ELF-1 (cell line): Measurements from ENCODE around the gene PTGES2.
A peak's percentile ranks its signal among the peaks of the same experiment; 100 is the strongest.

ENCODE experiments used
- DNase-seq: peaks from one replicate; pipeline ENCODE4 v3.0.0-alpha.2; 2016; ENCODE audit warnings: low read depth, low spot score

The PTGES2 gene

DNA sequence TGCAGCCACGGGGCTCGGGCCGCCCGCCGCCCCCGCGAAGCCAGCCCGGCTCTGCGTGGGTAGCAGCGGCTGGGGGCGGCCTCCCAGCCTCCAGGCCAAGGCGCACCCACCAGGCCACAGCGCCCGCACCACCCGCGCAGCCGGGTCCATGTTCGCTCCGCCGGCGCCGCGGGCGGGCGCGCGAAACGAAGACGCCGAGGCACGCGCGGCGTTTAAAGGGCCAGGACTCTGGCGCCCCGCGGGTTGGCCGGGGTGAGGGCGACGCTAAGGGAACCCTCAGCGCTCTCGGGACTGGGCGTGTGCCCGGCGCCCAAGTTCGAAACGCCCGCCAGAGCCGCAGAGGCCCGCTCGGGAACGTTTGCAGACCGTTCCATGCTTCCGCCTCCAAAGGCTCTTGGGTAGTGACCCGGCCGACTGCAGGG lies at the start of gene PTGES2:
TSS of gene PTGES2 (minus strand) at position 162 of the 422 bp plus-strand sequence. CDS start at position 150, 12 bp downstream.
- no peak for DNase-seq

DNA sequence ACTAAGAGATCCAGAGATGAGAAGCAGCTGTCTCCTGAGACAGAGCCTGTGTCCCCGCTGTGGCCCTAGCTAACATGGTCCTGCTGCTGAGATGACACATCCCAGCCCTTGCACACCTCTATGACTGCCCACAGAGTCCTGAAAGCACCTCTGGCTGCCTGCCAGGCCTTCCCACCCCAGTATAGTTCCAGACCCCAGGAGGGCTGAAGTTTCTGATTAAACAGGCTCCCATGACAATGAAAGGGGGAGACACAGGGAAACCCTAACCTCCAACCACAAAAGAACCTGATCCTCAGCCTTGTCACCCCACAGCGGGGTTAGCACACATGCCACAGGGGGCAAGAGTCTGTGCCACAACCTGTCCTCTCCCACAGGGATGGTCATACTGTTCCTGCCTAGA lies 48.2 kb upstream of the PTGES2 start:
- no peak for DNase-seq

- no peak for DNase-seq
Measured at GRCh38 chr9:128175102-128175563, 47.6 kb upstream of the PTGES2 start.

DNA sequence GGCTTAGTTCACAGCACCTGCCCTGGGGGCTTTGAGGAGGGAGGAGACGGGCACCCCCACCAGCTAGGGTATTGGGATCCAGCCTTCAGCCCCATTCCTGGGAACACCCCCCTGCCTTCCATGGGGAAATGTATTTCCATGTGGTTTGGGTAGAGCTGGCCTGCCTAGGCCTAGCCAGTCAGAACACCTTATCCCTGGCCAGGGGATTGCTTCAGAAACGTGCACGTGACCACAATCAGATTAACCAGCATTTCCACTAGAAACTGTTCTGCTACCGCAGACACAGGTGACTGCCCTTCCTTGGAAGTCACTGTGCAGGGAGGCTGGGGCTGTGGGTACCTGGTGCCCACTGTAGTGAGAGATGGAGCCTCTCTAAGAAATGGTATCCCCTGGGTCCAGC lies 46.5 kb upstream of the PTGES2 start:
- no peak for DNase-seq

- DNase-seq = no peak
Measured at GRCh38 chr9:128169925-128170324, 42.4 kb upstream of the PTGES2 start.

- no peak for DNase-seq
Measured at GRCh38 chr9:128169492-128169891, 42.0 kb upstream of the PTGES2 start.

- DNase-seq = no peak
Measured at GRCh38 chr9:128168731-128169308, 41.3 kb upstream of the PTGES2 start.

DNA sequence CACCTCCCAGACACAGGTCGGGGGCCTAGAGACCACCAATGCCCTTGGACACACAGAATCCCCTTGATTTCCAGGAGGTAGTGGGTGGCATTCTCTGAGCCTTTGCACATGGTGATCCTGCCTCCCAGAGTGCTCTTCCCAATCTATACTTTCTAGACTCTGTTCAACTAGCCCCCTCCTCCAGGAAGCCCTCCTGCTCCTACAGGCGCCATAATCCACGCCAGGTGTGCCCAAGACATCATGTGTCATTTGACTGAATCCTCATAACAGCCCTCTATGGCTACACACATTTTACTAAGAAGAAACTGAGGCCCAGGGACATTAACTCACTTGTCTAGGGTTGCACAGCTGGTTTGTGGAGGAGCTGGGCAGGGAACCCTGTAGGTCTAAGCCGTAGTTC lies 39.7 kb upstream of the PTGES2 start:
- no peak for DNase-seq

- no peak for DNase-seq
Measured at GRCh38 chr9:128166169-128166568, 38.6 kb upstream of the PTGES2 start.

DNA sequence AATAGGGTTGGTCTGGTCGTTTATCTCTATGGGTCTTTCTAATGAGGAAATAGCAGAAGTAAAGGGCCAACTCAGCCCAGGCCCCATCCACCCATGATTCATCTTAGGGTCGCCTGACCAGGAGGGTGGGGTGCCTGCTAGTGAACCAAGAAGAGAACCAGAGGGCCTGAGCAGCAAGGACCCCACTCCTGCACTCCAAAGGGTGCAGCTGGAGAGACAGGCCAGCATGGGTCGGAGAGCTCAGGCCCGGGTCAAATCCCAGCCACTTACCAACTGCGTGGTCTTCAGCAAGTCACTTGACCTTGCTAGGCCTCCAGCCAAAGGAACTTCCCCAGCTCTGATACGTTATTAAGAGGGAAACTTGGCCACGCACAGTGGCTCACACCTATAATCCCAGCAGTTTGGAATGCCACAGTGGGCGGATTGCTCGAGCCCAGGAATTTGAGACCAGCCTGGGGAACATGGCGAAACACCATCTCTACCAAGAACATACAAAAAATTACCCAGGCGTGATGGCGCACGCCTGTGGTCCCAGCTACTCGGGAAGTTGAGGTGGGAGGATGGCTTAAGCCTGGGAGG lies 36.9 kb upstream of the PTGES2 start:
- no peak for DNase-seq

DNA sequence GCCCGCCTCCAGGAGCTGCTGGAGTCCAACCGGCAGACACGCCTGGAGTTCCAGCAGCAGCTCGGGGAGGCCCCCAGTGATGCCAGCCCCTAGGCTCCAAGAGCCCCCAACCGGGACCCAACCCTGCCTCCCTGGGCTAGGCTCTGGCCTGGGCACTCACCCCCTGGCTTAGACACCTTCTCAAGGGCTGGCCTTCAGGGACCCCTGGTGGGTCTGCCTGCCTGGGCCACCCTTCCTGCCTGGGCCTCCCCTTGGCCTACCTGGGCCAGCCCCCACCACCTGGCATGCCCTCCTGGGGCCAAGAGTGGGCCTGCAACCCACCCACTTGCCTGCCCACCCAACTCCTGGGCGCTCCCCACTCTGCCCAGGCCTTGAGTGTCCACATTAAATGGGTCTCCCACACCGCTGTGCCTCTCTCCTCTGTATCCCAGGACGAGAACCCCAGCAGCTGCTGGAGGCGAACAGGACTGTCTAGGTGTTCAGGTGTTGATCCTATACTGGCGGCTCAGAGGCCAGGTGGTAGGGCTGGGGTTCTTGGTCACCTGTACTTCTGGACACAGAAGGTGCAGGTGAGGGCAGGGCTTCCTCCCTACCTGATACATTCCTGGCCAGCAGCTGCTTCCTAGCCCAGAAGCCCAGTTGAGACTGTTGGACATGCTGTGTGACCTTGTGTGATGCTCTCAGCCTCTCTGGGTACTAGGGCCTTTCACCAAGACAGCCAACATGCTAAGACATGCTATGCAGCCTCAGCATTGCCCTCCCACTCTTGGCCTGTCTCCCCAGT lies 36.2 kb upstream of the PTGES2 start:
- no peak for DNase-seq

- no peak for DNase-seq
Measured at GRCh38 chr9:128163027-128163515, 35.5 kb upstream of the PTGES2 start.

DNA sequence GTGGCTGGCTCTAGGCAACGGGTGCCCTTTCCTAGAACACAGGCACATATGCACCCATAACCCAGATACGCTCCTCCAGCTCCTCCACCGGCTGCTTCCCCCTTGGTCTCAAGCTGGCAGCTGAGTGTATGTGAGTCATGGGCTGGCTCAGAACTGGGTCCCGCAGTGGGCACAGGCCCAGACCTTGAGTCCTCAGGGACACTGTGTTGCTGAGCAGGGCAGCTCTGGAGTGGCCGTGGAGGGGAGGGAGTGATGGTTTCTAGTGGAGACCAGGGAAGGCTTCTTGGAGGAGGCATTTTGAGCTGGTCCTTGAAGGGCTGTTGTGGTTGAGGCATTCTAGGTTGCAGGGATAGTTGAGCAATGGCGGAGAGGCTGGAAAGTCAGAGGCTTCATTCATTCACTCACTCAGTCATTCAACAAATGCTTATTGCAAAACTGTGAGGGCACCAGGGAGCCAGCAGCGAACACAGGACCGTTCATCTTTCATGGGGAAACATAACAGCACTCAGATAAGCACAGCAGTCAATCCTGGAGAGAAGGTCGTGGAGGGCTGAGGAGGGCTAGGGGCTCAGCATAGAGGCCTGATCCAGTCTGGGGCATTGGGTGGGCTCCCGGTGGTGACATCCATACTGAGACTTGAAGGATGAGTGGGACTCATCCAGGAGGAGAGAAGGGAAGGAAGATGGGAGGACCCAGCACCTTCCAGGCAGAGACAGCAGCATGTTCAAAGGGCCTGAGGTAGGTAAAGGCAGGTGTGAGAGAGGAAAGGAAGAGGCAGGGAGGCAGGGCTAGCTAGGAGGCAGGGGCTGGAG lies 34.9 kb upstream of the PTGES2 start:
- DNase-seq = no peak

GRCh38 chr9:128161215-128161902 lies 33.8 kb upstream of the PTGES2 start:
- no peak for DNase-seq

DNA sequence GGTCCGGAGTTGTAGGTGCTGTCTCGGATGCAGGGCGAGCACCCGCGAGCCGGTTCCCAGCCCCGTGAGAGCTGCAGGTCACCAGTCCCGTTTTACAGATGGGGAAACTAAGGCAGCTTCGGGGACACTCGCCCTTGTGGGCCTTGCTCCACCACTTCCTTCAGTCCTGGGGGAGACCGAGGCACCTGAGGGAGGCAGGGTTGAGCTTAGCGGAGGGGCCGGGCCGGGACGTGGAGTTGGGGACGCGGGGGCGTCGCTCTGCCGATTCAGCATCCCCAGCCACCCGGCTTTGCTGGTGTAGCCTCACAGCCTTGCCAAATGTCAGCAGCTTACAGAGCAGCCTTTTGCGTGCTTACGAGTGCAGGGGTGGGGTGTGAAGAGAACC lies 33.1 kb upstream of the PTGES2 start:
- no peak for DNase-seq

DNA sequence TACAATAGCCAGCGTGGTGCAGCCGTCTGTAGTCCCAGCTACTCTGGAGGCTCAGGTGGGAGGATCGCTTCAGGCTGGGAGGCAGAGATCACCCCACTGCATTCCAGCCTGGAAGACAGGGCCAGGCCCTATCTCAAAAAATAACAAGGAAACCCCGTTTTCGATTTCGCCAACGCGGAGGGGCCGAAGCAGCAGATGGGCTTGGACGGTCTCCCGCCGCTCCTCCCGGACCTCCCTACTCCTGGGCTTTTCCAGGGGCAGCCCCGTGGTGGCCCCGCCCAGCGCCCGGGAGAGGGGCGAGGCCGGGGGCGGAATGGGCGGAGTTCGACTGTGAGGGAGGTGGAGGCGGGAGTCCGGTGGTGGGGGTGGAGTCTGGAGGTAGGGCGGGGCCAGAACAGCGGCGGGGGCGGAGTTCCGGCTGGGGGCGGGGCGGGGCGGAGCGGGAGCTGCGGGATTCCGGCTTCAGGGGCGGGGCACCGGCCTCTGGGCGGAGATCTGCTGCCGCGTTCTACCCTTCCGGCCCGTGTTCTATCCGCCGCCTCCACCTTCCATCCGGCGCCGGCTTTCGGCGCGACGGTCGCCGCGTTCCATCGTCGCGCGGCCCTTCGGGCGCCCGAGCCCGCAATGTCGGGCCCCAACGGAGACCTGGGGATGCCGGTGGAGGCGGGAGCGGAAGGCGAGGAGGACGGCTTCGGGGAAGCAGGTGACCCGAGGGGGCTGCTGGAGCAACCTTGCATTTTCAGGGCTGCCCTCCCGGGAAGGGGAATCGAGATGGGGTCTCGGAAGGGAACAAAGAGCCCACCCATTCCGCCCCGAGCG lies 32.5 kb upstream of the PTGES2 start, which contains the start of gene BBLN:
TSS of gene BBLN (plus strand) at position 482 of the 819 bp plus-strand sequence. CDS start at position 625, 143 bp downstream.
- peak; percentile 97 for DNase-seq

DNA sequence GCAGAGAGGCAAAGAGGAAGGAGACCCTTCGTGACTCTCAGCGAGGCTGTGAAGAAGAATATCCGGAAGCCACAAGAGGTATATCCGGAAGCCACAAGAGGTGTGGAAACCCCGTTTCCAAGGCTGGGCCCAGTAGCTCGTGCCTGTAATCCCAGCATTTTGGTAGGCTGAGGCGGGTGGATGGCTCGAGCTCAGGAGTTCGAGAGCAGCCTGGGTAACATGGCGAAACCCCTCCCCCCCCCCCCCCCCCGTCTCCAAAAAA lies 31.9 kb upstream of the PTGES2 start:
- no peak for DNase-seq

DNA sequence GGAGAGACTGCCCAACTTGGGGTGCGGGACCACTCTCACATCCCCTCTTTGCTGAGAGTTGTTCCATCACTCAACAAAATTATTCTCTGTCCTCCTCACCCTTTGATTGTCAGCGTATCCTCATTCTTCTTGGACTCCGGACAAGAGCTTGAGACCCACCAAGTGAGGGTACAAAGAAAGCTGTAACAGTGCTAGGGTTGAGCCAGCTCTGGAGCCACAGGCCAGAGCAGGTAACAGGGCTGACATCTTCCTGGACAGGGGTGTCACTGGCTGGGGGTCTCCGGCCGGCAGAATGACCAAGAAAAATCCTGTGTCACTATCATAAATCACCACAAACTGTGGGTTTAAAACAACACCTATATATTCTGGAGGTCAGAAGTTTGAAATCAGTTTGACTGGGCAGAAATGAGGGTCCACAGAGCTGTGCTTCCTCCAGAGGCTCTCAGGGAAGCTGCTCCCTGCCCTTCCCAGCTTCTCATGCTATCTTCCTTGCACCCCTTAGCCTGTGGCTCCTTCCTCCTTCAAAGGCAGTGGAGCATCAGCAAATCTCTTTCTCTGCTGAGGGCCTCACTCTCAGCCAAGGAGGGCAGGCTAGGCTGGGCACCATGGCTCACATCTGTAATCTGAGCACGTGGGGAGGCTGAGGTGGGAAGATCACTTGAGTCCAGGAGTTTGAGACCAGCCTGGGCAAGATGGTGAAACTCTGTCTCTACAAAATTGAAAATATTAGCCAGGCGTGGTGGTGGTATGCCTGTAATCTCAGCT lies 28.4 kb upstream of the PTGES2 start:
- DNase-seq = no peak

- no peak for DNase-seq
Measured at GRCh38 chr9:128153947-128154695, 26.6 kb upstream of the PTGES2 start.
